Stimulated activated CD4-positive, alpha-beta T cell treated with anti-CD3 and anti-CD28 coated beads, Interleukin-12 subunit alpha, Interleukin-12 subunit beta, amount 100 ng/mL, for 4 hours (primary cell): ENCODE results near the gene CPPED1.

Experiments
- DNase-seq: peaks from one replicate; pipeline ENCODE4 v3.0.0-alpha.2; 2020

Gene CPPED1

DNA sequence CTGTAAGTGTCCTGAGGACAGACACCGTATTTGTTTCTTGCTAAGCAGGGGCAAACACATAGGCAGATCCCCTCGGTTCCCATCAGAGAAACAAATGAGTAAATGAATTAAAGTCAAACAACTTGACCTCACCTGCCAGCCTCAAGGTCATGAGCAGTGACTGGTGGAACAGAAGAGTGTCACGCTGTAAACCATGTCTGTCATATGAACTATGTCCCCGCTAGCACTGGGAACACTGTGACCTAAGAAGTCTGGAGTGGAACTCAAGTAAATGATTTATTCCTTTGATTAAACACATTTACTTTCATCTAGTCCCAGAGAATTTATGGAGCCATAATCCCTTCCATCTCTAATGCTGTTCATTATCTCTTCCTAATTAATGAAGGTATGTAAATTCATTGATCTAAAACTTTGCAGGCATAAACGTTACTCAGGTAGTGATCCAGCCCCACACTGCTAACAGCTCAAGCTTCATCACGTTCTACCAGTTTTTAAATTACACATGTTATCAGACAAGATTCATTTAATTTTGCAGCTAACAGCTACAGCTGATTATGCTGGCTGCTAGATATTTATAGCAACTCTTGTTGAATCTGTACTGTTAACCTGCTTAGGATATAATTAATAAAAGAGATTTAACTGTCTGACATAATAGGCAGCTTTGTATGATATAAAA is 38.7 kb downstream of the CPPED1 start:
- no peak for DNase-seq

DNA sequence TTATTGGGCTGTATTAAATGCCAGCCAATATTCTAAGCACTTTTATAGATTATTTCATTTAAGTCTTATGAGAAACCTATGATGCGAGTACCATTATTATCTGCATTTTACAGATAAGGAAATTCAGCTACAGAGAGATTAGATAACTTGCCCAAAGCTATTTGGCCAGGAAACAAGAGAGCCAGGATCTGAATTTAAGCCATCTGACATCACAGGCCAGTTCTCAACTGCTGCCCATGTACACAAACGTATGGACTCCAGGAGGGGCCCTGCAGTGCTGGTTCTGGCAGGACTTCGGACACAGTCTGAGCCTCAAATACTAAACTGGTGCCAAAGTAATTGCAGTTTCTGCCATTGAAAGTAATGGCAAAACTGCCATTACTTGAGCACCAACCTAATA is 40.2 kb downstream of the CPPED1 start:
- DNase-seq, result no peak

DNA sequence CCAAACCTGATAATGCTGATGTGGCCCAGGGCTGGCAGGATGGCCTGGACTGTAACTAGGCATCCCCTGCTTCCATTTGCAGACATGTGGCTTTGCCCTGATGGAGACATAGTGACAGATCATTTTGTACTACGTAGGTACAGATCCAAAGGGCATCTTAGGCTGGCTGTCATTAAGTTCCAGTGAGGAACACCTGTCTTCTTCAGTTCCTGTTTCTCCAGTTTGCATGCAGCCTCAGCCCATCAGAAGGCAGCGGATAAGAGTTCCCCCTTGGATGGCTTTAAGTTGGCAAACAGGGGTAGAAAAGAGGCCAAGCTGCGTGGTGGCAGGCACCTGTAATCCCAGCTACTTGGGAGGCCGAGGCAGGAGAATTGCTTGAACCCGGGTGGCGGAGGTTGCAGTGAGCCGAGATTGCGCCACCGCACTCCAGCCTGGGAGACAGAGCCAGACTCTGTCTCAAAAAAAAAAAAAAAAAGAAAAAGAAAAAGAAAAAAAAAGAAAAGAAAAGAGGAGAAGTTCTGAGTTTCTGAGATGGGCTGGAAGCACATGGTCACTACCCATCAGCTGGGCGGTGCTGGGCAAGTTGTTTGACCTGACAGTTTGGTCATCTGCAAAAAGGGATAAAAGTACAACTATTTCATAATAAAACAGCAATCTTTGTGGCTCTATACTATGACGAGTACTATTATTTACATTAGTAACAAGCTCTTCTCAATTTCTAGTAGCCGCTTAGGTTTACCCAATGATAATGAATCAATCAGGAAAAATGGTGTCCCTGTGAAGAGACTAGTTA is 42.7 kb downstream of the CPPED1 start:
- DNase-seq, result no peak

DNA sequence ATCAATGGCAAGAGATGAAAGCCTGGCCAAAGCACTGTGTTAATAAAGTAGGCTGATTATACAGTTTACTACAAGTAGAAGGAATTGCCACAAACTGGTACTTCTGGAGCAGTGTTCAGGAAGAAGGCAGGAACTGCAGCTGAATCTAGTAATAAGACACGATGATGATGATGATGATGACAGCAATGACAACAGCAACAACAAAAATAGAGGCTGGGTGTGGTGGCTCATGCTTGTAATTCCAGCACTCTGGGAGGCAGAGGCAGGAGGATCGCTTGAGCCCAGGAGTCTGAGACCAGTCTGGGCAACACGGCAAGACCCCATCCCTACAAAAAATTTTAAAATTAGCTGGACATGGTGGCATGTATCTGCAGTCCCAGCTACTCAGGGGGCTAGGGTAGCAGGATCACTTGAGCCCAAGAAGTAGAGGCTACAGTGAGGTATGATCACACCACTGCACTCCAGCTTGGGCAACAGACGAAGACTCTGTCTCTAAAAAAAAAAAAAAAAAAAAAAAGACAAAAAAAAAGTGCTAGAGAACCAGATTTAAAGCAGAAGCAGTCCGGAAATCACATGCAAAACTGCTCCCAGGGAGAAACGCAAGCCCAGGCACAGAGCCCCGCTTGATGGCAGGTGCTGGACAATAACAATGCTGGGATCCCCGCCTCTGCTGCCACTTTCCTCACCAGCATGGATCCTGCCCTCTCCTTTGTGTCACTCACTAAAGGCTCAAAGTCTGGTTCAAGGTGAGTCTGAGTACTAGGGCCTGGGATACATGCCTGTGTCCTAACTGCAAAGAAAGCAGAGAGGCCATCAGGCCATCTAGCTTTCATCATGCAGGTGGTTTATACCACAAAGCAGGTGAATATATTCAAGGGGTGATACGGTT is 44.8 kb downstream of the CPPED1 start:
- no peak for DNase-seq

DNA sequence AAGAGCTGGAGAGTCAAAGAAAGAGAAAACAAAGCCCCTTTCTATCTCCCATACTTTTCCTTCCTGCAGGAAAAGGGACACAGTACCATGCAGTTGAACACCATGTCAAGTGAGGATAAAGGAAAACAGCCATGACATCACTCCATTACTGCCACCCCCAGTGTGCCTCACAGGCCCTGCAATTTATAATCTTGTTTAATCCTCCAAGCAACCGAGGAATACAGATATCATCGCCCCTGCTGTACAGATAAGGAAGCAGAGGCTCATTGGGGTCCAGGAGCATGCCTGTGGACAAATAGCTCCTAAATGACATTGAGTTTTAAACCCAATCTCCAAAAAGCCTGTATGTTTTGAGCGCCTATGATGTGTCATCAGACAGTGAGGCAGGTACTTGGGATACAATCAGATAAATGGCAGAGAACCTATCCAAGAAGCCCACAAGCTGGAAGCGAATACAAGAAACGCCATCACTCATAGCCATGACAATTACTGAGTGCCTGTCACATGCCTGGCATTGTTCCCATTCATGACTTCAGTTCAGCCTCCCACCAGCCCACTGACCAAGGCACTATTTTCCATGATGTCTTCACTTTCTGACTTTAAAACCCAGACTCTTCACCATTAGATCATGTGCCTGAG is 45.5 kb downstream of the CPPED1 start:
- no peak for DNase-seq

DNA sequence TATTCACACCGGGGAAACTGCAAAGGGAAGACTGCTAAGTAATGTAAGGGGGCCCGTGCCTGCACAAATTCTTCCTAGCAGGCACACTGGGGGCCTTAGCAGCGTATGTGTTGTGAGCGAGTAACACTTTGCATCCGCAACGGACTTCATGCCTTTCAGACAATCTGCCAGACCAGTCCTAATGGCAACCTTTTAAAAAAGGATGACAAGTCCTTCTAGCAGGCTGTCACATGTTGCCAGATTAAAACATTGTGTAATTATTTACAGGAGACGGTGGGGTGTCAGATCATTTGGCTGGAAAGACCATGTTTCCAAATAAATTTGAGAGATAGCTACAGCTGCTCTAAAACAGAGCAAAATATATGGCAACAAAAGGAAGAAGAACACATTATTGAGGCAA is 46.1 kb downstream of the CPPED1 start:
- no peak for DNase-seq

DNA sequence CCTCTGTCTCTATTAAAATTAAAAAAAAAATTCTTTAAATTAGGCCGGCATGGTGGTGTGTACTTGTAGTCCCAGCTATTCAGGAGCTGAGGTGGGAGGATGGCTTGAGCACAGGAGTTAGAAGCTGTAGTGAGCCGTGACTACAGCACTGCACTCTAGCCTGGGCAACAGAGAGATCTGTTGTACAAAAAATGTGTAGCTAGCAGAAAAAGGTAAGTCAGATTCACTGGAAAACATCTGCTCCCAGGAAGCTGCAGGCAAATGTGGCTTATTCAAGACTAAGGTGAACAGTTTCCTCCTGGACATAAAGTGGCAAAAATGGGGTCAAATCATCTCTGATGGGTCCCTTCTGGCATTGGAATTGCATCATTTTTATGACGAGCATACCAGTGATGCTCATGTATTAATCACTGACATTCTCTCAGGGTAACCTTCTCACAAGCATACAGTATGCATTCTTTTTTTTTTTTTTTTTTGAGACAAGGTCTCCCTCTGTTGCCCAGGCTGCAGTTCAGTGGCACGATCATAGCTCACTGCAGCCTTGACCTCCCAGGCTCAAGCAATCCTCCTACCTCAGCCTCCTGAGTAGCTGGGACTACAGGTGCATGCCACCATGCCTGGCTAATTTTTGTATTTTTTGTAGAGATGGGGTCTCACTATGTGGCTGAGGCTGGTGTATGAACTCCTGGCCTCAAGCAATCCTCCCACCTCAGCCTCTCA is 48.7 kb downstream of the CPPED1 start:
- DNase-seq, result no peak

DNA sequence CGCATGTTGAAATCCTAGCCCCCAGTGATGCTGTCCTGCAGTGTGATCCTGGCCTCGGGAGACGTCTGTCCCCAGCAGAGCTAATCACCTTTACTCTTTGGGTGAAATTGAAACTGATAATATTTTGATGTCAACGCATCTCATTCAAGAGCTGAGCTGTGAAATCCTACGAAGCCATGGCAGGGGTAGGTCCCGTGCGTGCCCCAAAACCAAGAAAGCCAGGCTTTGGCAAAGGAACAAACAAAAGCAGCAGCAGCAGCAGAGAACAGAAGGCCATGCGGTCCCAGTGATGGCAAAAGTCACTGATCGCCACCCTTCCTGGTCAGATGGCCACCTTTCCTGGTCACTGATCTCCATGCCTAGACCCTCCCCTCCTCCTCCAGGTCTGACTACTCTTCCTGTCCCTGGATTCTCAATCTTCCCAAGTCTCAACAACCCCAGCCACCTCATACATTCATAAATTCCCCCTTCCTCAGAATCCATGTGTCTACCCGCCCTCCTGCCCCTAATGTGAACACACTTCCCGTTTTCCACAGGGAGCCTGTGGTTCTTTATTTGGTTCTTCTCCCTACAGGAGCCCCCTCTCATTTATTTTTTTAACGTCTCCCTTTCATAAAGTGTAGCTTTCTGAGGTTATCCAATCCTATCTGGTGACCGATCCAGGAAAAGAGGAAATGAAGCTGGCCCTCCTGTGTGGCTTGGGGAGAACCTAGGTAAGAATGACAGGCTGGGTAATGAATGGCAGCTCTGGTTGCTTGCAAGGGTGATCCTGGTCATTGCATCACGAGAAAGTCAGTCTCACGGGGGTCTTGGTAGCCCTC is 50.3 kb downstream of the CPPED1 start:
- DNase-seq, result no peak

DNA sequence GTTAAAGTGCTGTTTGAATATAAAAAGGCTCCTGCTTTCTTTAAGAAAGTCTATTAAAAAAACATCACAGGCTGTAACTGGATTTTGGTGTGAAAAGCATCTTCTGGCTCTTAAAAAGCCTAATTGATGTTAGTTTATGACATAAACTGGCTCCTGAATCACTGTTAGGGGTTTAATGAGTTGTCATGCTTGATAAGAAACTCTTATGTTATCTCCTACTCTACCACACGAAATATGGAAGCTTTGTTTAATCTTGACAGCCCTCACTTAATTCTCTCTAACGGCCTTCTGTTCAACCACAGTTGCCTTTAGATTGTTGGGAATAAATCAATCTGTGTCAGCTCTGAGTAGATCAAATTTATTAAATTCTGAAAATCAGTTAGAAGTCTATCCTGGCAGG is 51.5 kb downstream of the CPPED1 start:
- no peak for DNase-seq

DNA sequence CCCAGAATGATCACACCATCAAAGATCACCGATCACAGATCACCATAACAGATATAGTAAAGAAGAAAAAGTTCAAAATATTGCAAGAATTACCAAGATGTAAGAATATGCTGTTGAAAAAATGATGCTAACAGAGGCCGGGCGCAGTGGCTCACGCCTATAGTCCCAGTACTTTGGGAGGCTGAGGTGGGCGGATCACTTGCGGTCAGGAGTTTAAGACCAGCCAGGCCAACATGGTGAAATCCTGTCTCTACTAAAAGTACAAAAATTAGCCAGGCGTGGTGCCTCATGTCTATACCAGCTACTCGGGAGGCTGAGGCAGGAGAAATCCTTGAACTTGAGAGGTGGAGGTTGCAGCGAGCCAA is 53.2 kb downstream of the CPPED1 start:
- no peak for DNase-seq

DNA sequence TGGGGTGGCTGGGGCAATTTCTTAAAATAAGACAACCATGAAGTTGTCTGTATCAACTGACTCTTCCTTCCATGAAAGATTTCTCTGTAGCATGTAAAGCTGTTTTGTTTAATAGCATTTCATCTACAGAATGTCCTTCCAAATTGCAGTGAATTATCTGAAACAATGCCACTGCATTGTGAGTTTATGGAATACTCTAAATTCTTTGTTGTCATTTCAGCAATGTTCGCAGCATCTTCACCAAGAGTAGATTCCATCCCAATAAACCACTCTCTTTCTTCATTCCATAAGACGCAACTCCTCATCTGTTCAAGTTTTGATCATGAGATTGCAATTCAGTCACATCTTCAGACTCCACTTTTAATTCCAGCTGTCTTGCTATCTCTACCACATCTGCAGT is 54.6 kb downstream of the CPPED1 start:
- no peak for DNase-seq

DNA sequence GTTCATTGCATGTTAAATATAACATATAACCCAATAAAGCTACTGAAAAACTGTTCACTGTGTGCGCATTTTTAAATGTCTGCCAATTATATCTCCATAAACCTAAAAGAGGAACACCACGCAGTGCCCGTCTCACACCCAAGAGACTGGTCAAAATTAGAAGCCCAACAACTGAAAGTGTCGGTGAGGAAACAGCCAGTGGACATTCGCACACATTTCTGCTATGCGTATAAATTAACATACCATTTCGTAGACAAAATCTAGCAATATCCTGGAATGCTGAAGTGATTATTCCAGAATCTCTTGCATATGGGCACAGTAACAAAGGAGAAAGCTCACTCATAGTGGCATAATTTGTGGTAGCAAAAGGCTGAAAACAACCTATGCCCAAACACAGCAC is 55.9 kb downstream of the CPPED1 start:
- no peak for DNase-seq

DNA sequence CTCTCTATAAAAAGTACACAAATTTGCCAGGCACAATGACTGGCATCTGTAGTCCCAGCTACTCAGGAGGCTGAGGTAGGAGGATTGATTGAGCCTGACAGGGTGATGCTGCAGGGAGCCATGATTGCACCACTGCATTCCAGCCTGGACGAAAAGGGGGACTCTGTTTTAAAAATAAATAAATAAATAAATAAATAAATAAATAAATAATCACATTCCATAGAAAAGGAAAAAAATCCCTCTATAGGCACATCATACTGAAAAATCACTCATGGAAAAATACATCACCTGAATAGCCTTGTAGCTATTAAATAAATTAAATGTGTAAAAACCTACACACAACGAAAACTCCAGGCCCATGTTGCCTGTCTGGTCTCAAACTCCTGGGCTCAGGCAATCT is 56.4 kb downstream of the CPPED1 start:
- DNase-seq, result no peak

DNA sequence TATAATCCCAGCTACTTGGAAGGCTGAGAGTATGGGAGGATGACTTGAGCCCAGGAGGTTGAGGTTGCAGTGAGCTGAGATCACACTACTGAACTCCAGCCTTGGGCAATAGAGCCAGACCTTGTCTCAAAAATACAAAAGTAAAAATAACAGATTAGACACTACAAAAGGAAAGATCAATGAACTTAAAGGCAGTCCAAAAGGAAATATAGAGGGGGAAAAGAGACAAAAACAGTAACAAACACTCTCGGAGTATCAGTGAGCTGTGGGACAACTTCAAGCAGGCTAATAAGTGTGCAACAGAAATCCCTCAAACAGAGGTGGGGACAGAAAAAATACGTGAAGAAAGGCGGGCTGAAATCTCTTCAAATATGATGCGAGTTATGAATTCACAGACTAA is 58.8 kb downstream of the CPPED1 start:
- DNase-seq, result no peak

DNA sequence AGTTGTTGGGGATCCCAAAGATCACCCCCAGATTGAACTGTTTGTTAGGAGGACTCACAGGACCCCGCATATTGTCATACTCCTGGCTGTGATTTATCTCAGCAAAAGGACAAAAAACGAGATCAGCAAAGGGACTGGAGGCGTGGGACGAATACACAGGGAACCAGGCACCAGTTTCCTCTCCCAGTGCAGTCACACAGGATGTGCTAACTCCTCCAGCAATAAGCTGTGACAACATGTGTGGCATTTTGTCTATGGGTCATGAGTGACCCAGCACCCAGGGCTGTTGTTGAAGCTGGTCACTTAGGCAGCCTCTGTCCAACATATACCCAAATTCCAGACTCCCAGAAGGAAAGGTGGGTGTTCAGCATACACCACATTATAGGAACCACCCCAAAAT is 60.9 kb downstream of the CPPED1 start:
- no peak for DNase-seq

DNA sequence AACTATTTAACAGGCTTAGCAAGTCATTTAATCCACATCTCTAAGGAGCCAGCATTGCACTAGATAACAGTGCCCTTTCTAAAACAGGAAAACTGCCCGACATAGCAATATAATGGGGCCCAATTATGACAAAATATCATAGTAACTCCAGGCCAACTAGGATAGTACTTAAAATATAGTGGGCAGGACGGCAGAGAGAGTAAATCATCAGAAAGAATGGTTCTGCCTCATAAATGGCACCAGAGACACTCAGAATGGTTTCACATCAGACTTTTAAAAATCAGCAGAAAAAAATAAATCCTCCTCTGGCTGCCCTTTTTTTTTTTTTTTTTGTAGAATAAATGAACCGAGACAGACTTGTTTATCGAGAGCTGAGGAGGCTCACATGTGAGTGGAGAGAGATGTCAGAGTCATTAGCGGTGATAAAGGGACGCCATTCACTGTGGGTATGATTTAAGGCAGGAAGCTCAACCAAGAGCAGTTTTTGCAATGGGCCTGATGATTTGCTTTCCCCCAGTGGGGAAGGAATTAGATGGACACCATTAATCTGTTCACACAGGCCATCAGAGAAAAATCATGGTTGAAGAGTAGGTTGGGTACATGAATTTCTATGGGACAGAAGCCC is 62.6 kb downstream of the CPPED1 start:
- no peak for DNase-seq

DNA sequence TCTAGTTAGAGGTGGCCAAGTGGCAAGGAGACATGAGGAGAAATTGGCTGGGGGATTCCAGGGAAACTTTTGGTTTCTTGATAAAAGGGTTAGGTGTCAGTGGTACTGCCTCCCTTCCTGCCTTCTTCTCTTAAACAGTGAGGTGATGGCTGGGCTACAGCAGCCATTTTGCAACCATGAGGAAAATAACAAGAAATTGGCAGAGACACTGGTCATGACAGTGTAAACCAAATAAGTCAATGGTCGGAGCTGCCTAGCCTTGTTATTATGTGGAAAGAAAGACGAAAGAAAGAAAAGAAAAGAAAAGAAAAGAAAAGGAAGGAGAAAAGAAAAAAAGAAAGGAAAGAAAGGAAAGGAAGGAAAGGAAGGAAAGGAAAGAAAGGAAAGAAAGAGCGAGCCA is 63.9 kb downstream of the CPPED1 start:
- no peak for DNase-seq

DNA sequence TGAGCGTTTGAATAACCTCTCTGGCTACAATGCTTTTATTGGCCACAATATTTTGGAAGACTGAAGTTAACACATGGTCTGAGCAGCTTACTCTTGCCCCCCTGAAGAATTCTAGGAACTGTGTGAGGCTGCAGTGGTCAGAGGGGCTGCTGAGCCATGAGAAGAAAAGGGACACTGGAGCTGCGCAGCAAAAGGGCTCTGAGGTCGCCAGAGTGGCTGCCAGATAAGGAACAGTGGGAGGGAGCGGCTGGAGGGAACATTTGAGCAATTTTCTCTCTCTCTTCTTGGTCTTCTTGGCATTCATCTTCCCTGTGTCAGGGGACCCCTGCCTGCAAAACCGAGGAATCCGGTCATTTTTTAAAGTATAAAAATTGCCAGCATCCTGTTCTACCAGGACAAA is 66.1 kb downstream of the CPPED1 start:
- DNase-seq, result no peak

DNA sequence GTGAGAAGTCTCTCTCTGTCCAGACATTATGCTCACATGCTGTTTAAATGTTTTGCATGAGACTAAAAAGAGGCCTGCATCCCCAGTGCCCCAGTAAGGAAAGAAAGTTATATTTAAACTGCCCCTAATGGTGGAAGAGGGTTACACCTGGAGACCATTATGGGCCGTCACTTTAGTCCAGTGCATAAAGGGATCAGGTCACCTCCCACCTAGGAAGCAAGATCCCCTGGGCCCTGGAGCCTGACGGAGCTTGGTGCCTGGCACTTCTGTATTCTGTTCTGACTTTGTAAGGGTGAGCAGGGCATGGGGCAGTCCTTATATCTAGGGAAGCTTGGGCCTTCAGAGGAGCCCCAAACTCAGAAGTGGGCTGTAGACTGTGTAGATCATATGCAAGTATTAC is 67.9 kb downstream of the CPPED1 start:
- no peak for DNase-seq

DNA sequence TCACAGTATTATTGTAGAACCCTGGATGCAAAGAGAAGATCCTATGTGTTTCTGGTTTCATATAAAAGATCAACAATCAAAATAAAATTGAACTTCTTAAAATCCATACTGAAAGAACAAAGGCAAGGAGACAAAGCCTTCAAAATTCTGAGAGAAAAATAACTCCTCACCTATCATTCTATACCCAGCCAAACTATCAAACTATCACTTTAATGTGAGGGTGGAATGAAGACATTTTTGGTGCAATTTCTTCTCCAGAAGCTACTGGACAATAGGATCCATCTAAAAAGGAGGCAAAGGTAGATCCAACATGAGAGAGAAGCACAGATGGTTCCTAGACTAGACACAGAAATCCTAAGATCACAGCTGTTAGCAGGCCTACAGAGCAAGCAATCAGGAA is 71.1 kb downstream of the CPPED1 start:
- DNase-seq, result no peak

DNA sequence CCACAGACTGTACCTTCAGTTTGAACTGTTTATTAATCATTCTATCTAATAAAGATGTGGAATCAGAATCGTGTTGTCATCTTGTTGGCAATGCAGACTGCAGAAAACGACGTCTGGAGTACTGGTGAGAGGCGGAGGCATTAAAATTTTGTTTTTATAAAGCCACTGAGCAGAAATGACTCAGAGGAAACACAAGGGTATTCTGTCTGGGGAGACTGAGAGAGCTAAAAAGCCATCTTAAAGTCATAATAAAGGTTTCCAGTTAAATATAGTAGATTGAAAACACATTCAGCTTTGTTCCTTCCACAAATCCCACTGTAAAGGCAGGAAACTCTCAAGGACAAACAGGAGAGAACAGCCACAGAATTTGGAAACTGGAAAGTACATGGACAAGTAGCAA is 74.2 kb downstream of the CPPED1 start:
- no peak for DNase-seq
